Neuronal stem cell (in vitro differentiated cells): ENCODE measurements around the gene ADCK1.

ENCODE experiments used
- DNase-seq: peaks from one replicate; pipeline ENCODE4 v3.0.0-alpha.2; 2013; ENCODE audit warnings: low spot score
- H2AFZ ChIP-seq: one replicate; pipeline ENCODE4 v1.6.1; 2013; ENCODE audit warnings: mild to moderate bottlenecking, low read length, inconsistent platforms
- H2AK5ac ChIP-seq: 2 replicates; pipeline ENCODE4 v1.6.1; 2013; ENCODE audit warnings: low read depth, mild to moderate bottlenecking, inconsistent platforms, low read length, moderate library complexity, mixed read lengths
- H2BK120ac ChIP-seq: 2 replicates; pipeline ENCODE4 v1.6.1; 2013; ENCODE audit warnings: low read depth, mild to moderate bottlenecking, inconsistent platforms, low read length, moderate library complexity, mixed read lengths
- H2BK12ac ChIP-seq: one replicate; pipeline ENCODE4 v1.6.1; 2013; ENCODE audit warnings: low read length, inconsistent platforms
- H2BK15ac ChIP-seq: 2 replicates; pipeline ENCODE4 v1.6.1; 2013; ENCODE audit warnings: mild to moderate bottlenecking, low read length, inconsistent platforms, mixed read lengths
- H2BK5ac ChIP-seq: one replicate; pipeline ENCODE4 v1.6.1; 2013; ENCODE audit warnings: inconsistent platforms, mild to moderate bottlenecking, low read length, moderate library complexity
- H3K14ac ChIP-seq: one replicate; pipeline ENCODE4 v1.6.1; 2013; ENCODE audit warnings: low read length, inconsistent platforms
- H3K18ac ChIP-seq: 2 replicates; pipeline ENCODE4 v1.6.1; 2013; ENCODE audit warnings: low read length, inconsistent platforms
- H3K23ac ChIP-seq: 2 replicates; pipeline ENCODE4 v1.6.1; 2013; ENCODE audit warnings: low read depth, mild to moderate bottlenecking, mixed read lengths, low read length, inconsistent platforms; ENCODE audit not compliant: poor library complexity
- H3K27ac ChIP-seq: replicated peaks from 3 replicates; pipeline ENCODE4 v1.5.1; 2013; ENCODE audit warnings: low read length, inconsistent platforms
- H3K27me3 ChIP-seq, 3 experiments: 2 replicates each; pipeline ENCODE4 v1.6.1; 2013; ENCODE audit warnings: low read length in 3 of 3, mild to moderate bottlenecking in 2 of 3, inconsistent platforms in 1 of 3, low read depth in 1 of 3, mixed read lengths in 1 of 3, moderate library complexity in 1 of 3; ENCODE audit not compliant: control insufficient read depth in 3 of 3, insufficient read depth in 3 of 3
- H3K36me3 ChIP-seq, 2 donors: replicated peaks in 1 of 2; 2 replicates each; pipeline ENCODE4 v1.6.1; 2013; ENCODE audit warnings: low read length in 2 of 2; ENCODE audit not compliant: control insufficient read depth in 2 of 2, insufficient read depth in 2 of 2
- H3K4ac ChIP-seq: 2 replicates; pipeline ENCODE4 v1.6.1; 2013; ENCODE audit warnings: inconsistent platforms, mild to moderate bottlenecking, low read length, moderate library complexity
- H3K4me1 ChIP-seq, 2 donors: 1 replicate in 1 of 2; 2 replicates in 1 of 2; pipeline ENCODE4 v1.6.1; 2013; ENCODE audit warnings: low read length in 2 of 2, low read depth in 1 of 2; ENCODE audit not compliant: control insufficient read depth in 2 of 2, insufficient read depth in 1 of 2
- H3K4me2 ChIP-seq: one replicate; pipeline ENCODE4 v1.6.1; 2013; ENCODE audit warnings: mild to moderate bottlenecking, low read length, inconsistent platforms; ENCODE audit not compliant: insufficient read depth, poor library complexity, severe bottlenecking
- H3K4me3 ChIP-seq, 2 donors: 2 replicates each; pipeline ENCODE4 v1.5.1; 2013; ENCODE audit warnings: low read length in 2 of 2, mild to moderate bottlenecking in 2 of 2, inconsistent platforms in 1 of 2, moderate library complexity in 1 of 2
- H3K79me1 ChIP-seq: one replicate; pipeline ENCODE4 v1.6.1; 2013; ENCODE audit warnings: low read depth, mild to moderate bottlenecking, inconsistent platforms, low read length, moderate library complexity
- H3K9ac ChIP-seq: one replicate; pipeline ENCODE4 v1.6.1; 2013; ENCODE audit warnings: mild to moderate bottlenecking, low read depth, low read length, inconsistent platforms; ENCODE audit not compliant: poor library complexity
- H3K9me3 ChIP-seq, 2 donors: replicated peaks in 1 of 2; 2 replicates each; pipeline versions ENCODE3 to v1.6.1; 2013; ENCODE audit warnings: low read length in 2 of 2, mild to moderate bottlenecking in 2 of 2, inconsistent platforms in 1 of 2, low read depth in 1 of 2, mixed read lengths in 1 of 2, moderate library complexity in 1 of 2; ENCODE audit not compliant: control insufficient read depth in 2 of 2, insufficient read depth in 1 of 2
- H4K8ac ChIP-seq: one replicate; pipeline ENCODE4 v1.6.1; 2013; ENCODE audit warnings: low read depth, mild to moderate bottlenecking, inconsistent platforms, low read length, moderate library complexity
- H4K91ac ChIP-seq: one replicate; pipeline ENCODE4 v1.6.1; 2013; ENCODE audit warnings: low read length, low read depth, mild to moderate bottlenecking, inconsistent platforms; ENCODE audit not compliant: poor library complexity
- WGBS, 2 donors: extraction: QIAGEN DNeasy Blood & Tissue Kit; methylation state at CpG; one replicate each; pipeline ENCODE4 v1.1.7; 2013; ENCODE audit warnings: missing lambda C conversion rate in 2 of 2, mixed read lengths in 1 of 2; ENCODE audit not compliant: insufficient read length in 2 of 2, insufficient replicate concordance in 1 of 2; ENCODE audit errors: extremely low coverage in 2 of 2; 5-methylcytosine and 5-hydroxymethylcytosine counted together

ADCK1 gene

DNA sequence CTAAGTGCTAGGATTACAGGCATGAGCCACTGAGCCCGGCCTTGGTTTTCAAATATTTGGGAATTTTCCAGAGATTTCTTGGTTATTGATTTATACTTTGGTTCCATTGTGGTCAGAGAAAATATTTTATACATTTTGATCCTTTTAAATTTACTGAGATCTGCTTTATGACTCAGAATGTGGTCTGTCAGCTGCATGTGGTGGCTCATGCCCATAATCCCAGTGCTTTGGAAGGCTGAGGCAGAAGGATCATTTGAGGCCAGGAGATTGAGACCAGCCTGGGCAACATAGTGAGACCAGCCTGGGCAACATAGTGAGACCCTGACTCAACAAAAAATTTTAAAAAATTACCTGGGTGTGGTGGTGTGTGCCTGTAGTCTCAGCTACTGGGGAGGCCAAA, 49.8 kb downstream of the ADCK1 start:
- no peaks in the 10 kb centered on the region for H3K9me3 ChIP-seq
- no peak overlapping the region for H2BK12ac ChIP-seq
- H3K36me3 ChIP-seq = no peaks in the 10 kb centered on the region
- no peak for DNase-seq
- no peak overlapping the region for H3K27ac ChIP-seq
- no peak overlapping the region for H3K4me2 ChIP-seq
- no peak overlapping the region for H3K4ac ChIP-seq
- H2BK120ac ChIP-seq = no peak overlapping the region
- no peaks in the 10 kb centered on the region for H3K27me3 ChIP-seq
- no peak overlapping the region for H2BK15ac ChIP-seq
- H4K8ac ChIP-seq = no peak overlapping the region
- no peak overlapping the region for H2BK5ac ChIP-seq
- no peak overlapping the region for H2AFZ ChIP-seq
- no peak overlapping the region for H3K14ac ChIP-seq
- H3K79me1 ChIP-seq = no peaks in the 10 kb centered on the region
- no peak overlapping the region for H3K18ac ChIP-seq
- H4K91ac ChIP-seq = no peak overlapping the region
- H3K4me3 ChIP-seq = no peak overlapping the region
- H3K23ac ChIP-seq = no peak overlapping the region
- no peaks in the 10 kb centered on the region for H3K4me1 ChIP-seq
- no CpG with 5 or more reads among the region's 1 CpG for WGBS, 2 donors
- no peak overlapping the region for H3K9ac ChIP-seq
- H2AK5ac ChIP-seq = no peak overlapping the region

DNA sequence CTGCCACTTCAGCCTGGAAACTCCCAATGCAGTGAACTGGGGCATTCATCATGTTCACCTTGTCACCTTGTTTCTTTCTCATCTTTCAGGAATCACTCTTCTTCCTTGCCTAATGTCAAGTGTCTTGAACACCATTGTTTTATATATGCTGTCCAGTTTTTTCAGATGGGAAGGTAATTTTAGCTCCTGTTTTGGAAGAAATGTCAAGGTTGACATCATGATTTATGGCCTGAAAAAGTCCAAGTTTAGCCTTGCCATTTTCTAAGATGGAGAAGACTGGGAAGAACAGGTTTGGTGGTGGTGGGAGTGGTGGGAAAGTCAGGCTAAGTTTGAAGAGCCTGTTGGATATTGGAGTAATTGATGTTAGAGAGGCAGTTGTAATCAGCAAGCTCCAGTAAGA, 54.0 kb downstream of the ADCK1 start:
- H3K4me3 ChIP-seq = no peak overlapping the region
- H4K91ac ChIP-seq = no peak overlapping the region
- no peak overlapping the region for H2BK12ac ChIP-seq
- no peak overlapping the region for H3K14ac ChIP-seq
- H3K4me2 ChIP-seq = no peak overlapping the region
- H3K9me3 ChIP-seq = no peaks in the 10 kb centered on the region
- no peaks in the 10 kb centered on the region for H3K36me3 ChIP-seq
- H3K23ac ChIP-seq = no peak overlapping the region
- H3K79me1 ChIP-seq = no peaks in the 10 kb centered on the region
- no peaks in the 10 kb centered on the region for H3K4me1 ChIP-seq
- H2BK5ac ChIP-seq = no peak overlapping the region
- no peaks in the 10 kb centered on the region for H3K27me3 ChIP-seq
- H3K9ac ChIP-seq = no peak overlapping the region
- H4K8ac ChIP-seq = no peak overlapping the region
- H2BK15ac ChIP-seq = no peak overlapping the region
- H2AK5ac ChIP-seq = no peak overlapping the region
- no peak overlapping the region for H3K4ac ChIP-seq
- H2BK120ac ChIP-seq = no peak overlapping the region
- DNase-seq = no peak
- H3K27ac ChIP-seq = no peak overlapping the region
- no peak overlapping the region for H2AFZ ChIP-seq
- H3K18ac ChIP-seq = no peak overlapping the region

DNA sequence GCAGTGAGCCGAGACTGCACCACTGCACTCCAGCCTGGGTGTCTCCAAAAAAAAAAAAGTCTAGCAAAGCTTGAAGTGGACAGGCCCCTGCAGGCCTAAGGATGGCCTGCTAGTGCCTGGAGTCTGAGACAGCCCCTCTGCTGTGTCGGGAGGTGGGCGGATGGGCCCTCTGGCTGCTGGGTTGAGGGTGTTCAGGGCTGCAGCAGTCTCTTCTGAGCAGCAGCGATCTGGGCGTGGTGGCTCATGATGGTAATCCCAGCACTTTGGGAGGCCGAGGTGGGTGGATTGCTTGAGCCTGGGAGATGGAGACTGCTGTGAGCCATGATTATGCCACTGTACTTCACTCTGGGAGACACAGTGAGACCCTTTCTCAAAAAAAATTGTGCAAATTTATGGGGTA, 57.0 kb downstream of the ADCK1 start:
- H3K18ac ChIP-seq = no peak overlapping the region
- no peaks in the 10 kb centered on the region for H3K36me3 ChIP-seq
- H3K4me1 ChIP-seq = no peaks in the 10 kb centered on the region
- no peaks in the 10 kb centered on the region for H3K79me1 ChIP-seq
- no peak overlapping the region for H2AK5ac ChIP-seq
- H2BK15ac ChIP-seq = no peak overlapping the region
- no peak overlapping the region for H3K4ac ChIP-seq
- H3K27me3 ChIP-seq = no peaks in the 10 kb centered on the region
- no peak overlapping the region for H4K8ac ChIP-seq
- no peak overlapping the region for H3K9ac ChIP-seq
- WGBS, 2 donors = no CpG with 5 or more reads among the region's 6 CpGs
- no peak for DNase-seq
- no peak overlapping the region for H3K23ac ChIP-seq
- H3K9me3 ChIP-seq = no peaks in the 10 kb centered on the region
- no peak overlapping the region for H2BK5ac ChIP-seq
- H3K27ac ChIP-seq = no peak overlapping the region
- H4K91ac ChIP-seq = no peak overlapping the region
- H3K4me3 ChIP-seq = no peak overlapping the region
- no peak overlapping the region for H3K4me2 ChIP-seq
- no peak overlapping the region for H2AFZ ChIP-seq
- no peak overlapping the region for H3K14ac ChIP-seq
- H2BK120ac ChIP-seq = no peak overlapping the region
- H2BK12ac ChIP-seq = no peak overlapping the region

DNA sequence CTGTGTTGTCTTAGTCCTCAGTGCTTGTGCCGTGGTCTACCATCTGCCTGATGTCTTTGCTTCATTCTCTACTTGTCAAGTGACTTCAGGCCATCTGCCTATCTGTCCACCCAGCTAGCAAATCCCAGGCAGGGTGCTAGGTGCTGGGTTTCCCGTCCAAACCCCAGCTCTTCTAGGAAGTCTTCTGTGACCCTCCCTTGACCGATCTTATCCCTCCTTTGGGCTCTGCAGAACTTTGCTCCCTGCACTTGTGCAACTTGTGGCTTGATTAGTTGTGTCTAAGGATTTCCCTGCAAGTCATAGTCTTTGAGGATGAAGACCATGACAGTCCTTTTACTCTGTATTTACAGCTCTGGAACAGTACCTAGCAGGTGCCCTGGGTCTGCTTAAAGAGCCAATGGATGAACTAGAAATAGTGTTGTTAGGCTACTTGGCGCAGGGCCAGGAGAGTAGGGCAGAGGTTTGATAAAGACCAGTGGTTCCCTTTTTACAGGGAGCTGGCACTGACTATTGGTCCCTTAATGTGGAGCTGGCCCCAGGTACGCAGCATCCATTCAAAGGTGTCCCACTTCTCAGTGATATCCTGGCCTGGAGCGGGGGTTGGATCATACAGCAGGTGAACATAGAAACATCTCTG, 60.1 kb downstream of the ADCK1 start:
- H3K79me1 ChIP-seq = no peaks in the 10 kb centered on the region
- no peak overlapping the region for H2BK15ac ChIP-seq
- no peak overlapping the region for H4K91ac ChIP-seq
- no peaks in the 10 kb centered on the region for H3K36me3 ChIP-seq
- H2BK120ac ChIP-seq = no peak overlapping the region
- H3K4me2 ChIP-seq = no peak overlapping the region
- H3K9me3 ChIP-seq = no peaks in the 10 kb centered on the region
- no peak overlapping the region for H3K4me3 ChIP-seq
- no peak for DNase-seq
- H2BK12ac ChIP-seq = no peak overlapping the region
- H2AK5ac ChIP-seq = no peak overlapping the region
- H3K27me3 ChIP-seq = no peaks in the 10 kb centered on the region
- H3K14ac ChIP-seq = no peak overlapping the region
- no peak overlapping the region for H3K27ac ChIP-seq
- H3K23ac ChIP-seq = no peak overlapping the region
- H2AFZ ChIP-seq = no peak overlapping the region
- peak overlapping the region; percentile 34 for H3K9ac ChIP-seq
- H2BK5ac ChIP-seq = no peak overlapping the region
- no peak overlapping the region for H4K8ac ChIP-seq
- H3K4me1 ChIP-seq = no peaks in the 10 kb centered on the region
- WGBS, 2 donors = no CpG with 5 or more reads among the region's 6 CpGs
- H3K18ac ChIP-seq = no peak overlapping the region
- no peak overlapping the region for H3K4ac ChIP-seq
